DND-41 (cell line): ENCODE data around the gene RPL35.

Experiments
- ATAC-seq: fragments of 200-7000 bp; cut with Tn5 transposase; 3 replicates; pipeline ENCODE4 v1.9.1; 2021; ENCODE audit warnings: low read depth; ENCODE audit not compliant: insufficient read depth
- DNase-seq: peaks from one replicate; pipeline ENCODE4 v3.0.0-alpha.2; 2020
- H2AFZ ChIP-seq: 2 replicates; pipeline ENCODE4 v1.6.0; 2012; ENCODE audit warnings: low read depth, low read length
- H3K27ac ChIP-seq: 2 replicates; pipeline ENCODE4 v1.5.1; 2012; ENCODE audit warnings: low read length, inconsistent platforms
- H3K27me3 ChIP-seq: fragments of 200-600 bp; sonication (generic); 2 replicates; pipeline ENCODE4 v1.6.0; 2012; ENCODE audit warnings: low read length, mild to moderate bottlenecking, inconsistent platforms; ENCODE audit not compliant: insufficient read depth, poor library complexity
- H3K36me3 ChIP-seq: 2 replicates; pipeline ENCODE4 v1.5.1; 2012; ENCODE audit warnings: low read length, inconsistent platforms; ENCODE audit not compliant: insufficient read depth
- H3K4me1 ChIP-seq: 2 replicates; pipeline ENCODE4 v1.5.1; 2012; ENCODE audit warnings: mild to moderate bottlenecking, low read length; ENCODE audit not compliant: insufficient read depth
- H3K4me2 ChIP-seq: 2 replicates; pipeline ENCODE4 v1.6.0; 2012; ENCODE audit warnings: mild to moderate bottlenecking, moderate library complexity, low read length, inconsistent platforms; ENCODE audit not compliant: insufficient read depth
- H3K4me3 ChIP-seq, 2 experiments: fragments of 200-600 bp in 1 of 2; shearing (Covaris generic) in 1 of 2; 2 replicates each; pipeline ENCODE4 v1.5.1; 2012 to 2016; ENCODE audit warnings: inconsistent platforms in 2 of 2, low read length in 2 of 2, mild to moderate bottlenecking in 2 of 2, low read depth in 1 of 2, moderate library complexity in 1 of 2
- H3K79me2 ChIP-seq: 2 replicates; pipeline ENCODE4 v1.6.0; 2012; ENCODE audit warnings: low read length, inconsistent platforms; ENCODE audit not compliant: insufficient read depth
- H3K9ac ChIP-seq: 2 replicates; pipeline ENCODE4 v1.6.0; 2012; ENCODE audit warnings: low read depth, mild to moderate bottlenecking, inconsistent platforms, low read length, moderate library complexity
- H3K9me3 ChIP-seq: 2 replicates; pipeline ENCODE4 v1.5.1; 2012; ENCODE audit warnings: low read length, moderate library complexity, mild to moderate bottlenecking, inconsistent platforms; ENCODE audit not compliant: insufficient read depth, severe bottlenecking
- H4K20me1 ChIP-seq: 2 replicates; pipeline ENCODE4 v1.6.0; 2012; ENCODE audit warnings: low read length; ENCODE audit not compliant: insufficient read depth
- CTCF ChIP-seq: IDR thresholded peaks from 2 replicates; pipeline ENCODE4 v1.5.1; 2012; ENCODE audit warnings: borderline replicate concordance, low read length, moderate library complexity, mild to moderate bottlenecking; ENCODE audit not compliant: poor library complexity, severe bottlenecking; ENCODE audit errors: extremely low read depth
- EZH2 ChIP-seq: IDR thresholded peaks from 3 replicates; pipeline ENCODE4 v1.6.1; 2012; ENCODE audit warnings: borderline replicate concordance, low read depth, mild to moderate bottlenecking, moderate library complexity, low read length, inconsistent platforms; ENCODE audit not compliant: severe bottlenecking

The RPL35 gene

GRCh38 chr9:124810663-124811355, 50.9 kb downstream of the RPL35 start:
- ATAC-seq (no peak), DNase-seq (no peak)
- H3K9me3 ChIP-seq: no peaks in the 10 kb centered on the region
- no peak overlapping the region for H3K9ac ChIP-seq
- H3K27me3 ChIP-seq: no peaks in the 10 kb centered on the region
- TF ChIP-seq EZH2: no peak
- TF ChIP-seq CTCF: no peak
- no peaks in the 10 kb centered on the region for H3K4me1 ChIP-seq
- no peak overlapping the region for H3K4me3 ChIP-seq
- no peak overlapping the region for H3K27ac ChIP-seq
- H3K36me3 ChIP-seq: no peaks in the 10 kb centered on the region
- H4K20me1 ChIP-seq: no peaks in the 10 kb centered on the region
- H3K4me2 ChIP-seq: no peak overlapping the region
- H3K79me2 ChIP-seq: no peaks in the 10 kb centered on the region
- no peak overlapping the region for H2AFZ ChIP-seq

GRCh38 chr9:124809741-124810500, 51.8 kb downstream of the RPL35 start:
- H3K36me3 ChIP-seq: no peaks in the 10 kb centered on the region
- no peak overlapping the region for H3K4me3 ChIP-seq
- no peaks in the 10 kb centered on the region for H3K27me3 ChIP-seq
- no peak overlapping the region for H3K4me2 ChIP-seq
- ATAC-seq (no peak), DNase-seq (no peak)
- no peaks in the 10 kb centered on the region for H3K4me1 ChIP-seq
- H4K20me1 ChIP-seq: no peaks in the 10 kb centered on the region
- H3K27ac ChIP-seq: no peak overlapping the region
- no peak overlapping the region for H2AFZ ChIP-seq
- no peaks in the 10 kb centered on the region for H3K9me3 ChIP-seq
- no peaks in the 10 kb centered on the region for H3K79me2 ChIP-seq
- H3K9ac ChIP-seq: no peak overlapping the region
- no peak for TF ChIP-seq EZH2
- no peak for TF ChIP-seq CTCF

GRCh38 chr9:124809211-124809610, 52.5 kb downstream of the RPL35 start:
- Histone ChIP-seq H3K9ac (no peak overlapping the region), H3K4me1 (no peaks in the 10 kb centered on the region), H4K20me1 (no peaks in the 10 kb centered on the region), H3K27me3 (no peaks in the 10 kb centered on the region), H3K4me3 (no peak overlapping the region), H3K27ac (no peak overlapping the region), H2AFZ (no peak overlapping the region), H3K36me3 (no peaks in the 10 kb centered on the region), H3K79me2 (no peaks in the 10 kb centered on the region), H3K9me3 (no peaks in the 10 kb centered on the region), H3K4me2 (no peak overlapping the region)
- TF ChIP-seq EZH2 (no peak), CTCF (no peak)
- ATAC-seq (no peak), DNase-seq (no peak)
